Stimulated activated naive CD8-positive, alpha-beta T cell treated with anti-CD3 and anti-CD28 coated beads, Interleukin-15, Interleukin-2, amounts not matched to agents 100 U/mL and 50 U/mL, for 24 hours (primary cell): ENCODE results near the gene CYTIP.
"Not testable (repeated sequence)": the region's sequence is repeated elsewhere in the genome, so short reads cannot be mapped to it uniquely, and the experiment has no call there.

ENCODE experiments used
- ATAC-seq: fragments of 150-1000 bp; cut with Tn5 transposase; one replicate; pipeline ENCODE4 v1.10.0; 2021
- DNase-seq: peaks from one replicate; pipeline ENCODE4 v3.0.0; 2021

Gene CYTIP

DNA sequence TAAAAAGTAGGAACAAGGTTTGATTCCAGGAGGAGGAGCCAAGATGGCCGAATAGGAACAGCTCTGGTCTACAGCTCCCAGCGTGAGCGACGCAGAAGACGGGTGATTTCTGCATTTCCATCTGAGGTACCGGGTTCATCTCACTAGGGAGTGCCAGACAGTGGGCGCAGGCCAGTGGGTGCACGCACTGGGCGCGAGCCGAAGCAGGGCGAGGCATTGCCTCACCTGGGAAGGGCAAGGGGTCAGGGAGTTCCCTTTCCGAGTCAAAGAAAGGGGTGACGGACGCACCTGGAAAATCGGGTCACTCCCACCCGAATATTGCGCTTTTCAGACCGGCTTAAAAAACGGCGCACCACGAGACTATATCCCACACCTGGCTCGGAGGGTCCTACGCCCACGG lies 75.4 kb downstream of the CYTIP start:
- not testable (repeated sequence) for ATAC-seq, DNase-seq

DNA sequence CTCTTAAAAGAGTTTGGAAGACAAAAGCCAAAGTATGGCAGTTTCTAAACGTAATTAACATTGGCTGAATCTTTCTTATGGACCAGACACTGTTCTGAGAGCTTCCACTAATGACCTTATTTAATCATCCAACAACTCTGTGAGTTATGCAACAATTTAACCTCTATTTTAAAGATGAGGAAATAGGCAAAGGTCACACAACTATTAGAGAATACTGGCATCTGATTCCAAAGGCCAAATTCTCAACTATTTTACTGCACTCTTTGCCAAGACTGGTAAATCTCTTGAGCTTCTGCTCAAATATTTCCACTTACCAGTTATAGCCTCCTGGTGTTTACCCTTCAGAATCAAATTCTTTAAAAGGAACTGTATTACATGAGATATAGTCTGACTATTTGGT lies 76.2 kb downstream of the CYTIP start:
- no peak for DNase-seq
- no peak for ATAC-seq
